ENCODE measurements around the gene PEAK3. TPM values are rescaled to one million over a fixed set of nuclear protein-coding genes. Genes with fewer than 3 reads are reported as not detected.

The PEAK3 gene
- total and polyA plus RNA-seq, 5 donors from 2014 or later: 0.10 to 0.32 (median 0.15) TPM; not detected in 1

GRCh38 chr19:2311093-2311492 is 29.1 kb upstream of the PEAK3 start:
- Mint-ChIP-seq H3K27ac (no peak overlapping the region), H3K4me1 (peaks cover 0 to 11% (median 1%) of the 10 kb centered on the region in 4 donors)

GRCh38 chr19:2309734-2310362 is 27.9 kb upstream of the PEAK3 start:
- DNase-seq: no peak
- Histone ChIP-seq H3K4me1 (ENCODE audit: control insufficient read depth, insufficient read depth, low read length, poor library complexity, severe bottlenecking) (peaks cover 11% of the 10 kb centered on the region), H3K36me3 (ENCODE audit: control insufficient read depth, insufficient read depth, low read length) (no peaks in the 10 kb centered on the region), H3K27me3 (ENCODE audit: control insufficient read depth, insufficient read depth, low read length) (peaks cover 10% of the 10 kb centered on the region), H3K9me3 (ENCODE audit: control insufficient read depth in 2 of 2, low read length in 2 of 2) (peaks cover 1 to 6% of the 10 kb centered on the region in 2 experiments), H3K27ac (ENCODE audit: insufficient read depth, low read length, poor library complexity, severe bottlenecking) (no peak overlapping the region), H3K4me3 (ENCODE audit: low read depth, low read length) (no peak overlapping the region)
- peaks cover under 1 to 5% (median 2%) of the 10 kb centered on the region in 7 donors for H3K9me3 Mint-ChIP-seq
- no peak for ATAC-seq (ENCODE audit: low read depth in 2 of 2)
- peaks cover 70% of the 10 kb centered on the region for H3K27me3 Mint-ChIP-seq
- H3K4me1 Mint-ChIP-seq: peaks cover 0 to 6% (median 1%) of the 10 kb centered on the region in 4 donors
- H3K4me3 Mint-ChIP-seq: peak overlapping the region in 1 of 4 donors; percentile 51
- peaks cover 2% of the 10 kb centered on the region for H3K36me3 Mint-ChIP-seq
- H3K27ac Mint-ChIP-seq: no peak overlapping the region

More at GRCh38 chr19:2311093-2311492, 29.1 kb upstream of the PEAK3 start:
- Histone ChIP-seq H3K4me1 (ENCODE audit: control insufficient read depth, insufficient read depth, low read length, poor library complexity, severe bottlenecking) (peaks cover 11% of the 10 kb centered on the region), H3K36me3 (ENCODE audit: control insufficient read depth, insufficient read depth, low read length) (no peaks in the 10 kb centered on the region), H3K9me3 (ENCODE audit: control insufficient read depth in 2 of 2, low read length in 2 of 2) (peaks cover 9 to 15% of the 10 kb centered on the region in 2 experiments), H3K27ac (ENCODE audit: insufficient read depth, low read length, poor library complexity, severe bottlenecking) (no peak overlapping the region), H3K4me3 (ENCODE audit: low read depth, low read length) (no peak overlapping the region), H3K27me3 (ENCODE audit: control insufficient read depth, insufficient read depth, low read length) (peaks cover 10% of the 10 kb centered on the region)
- no peak for ATAC-seq (ENCODE audit: low read depth in 2 of 2)
- no peak overlapping the region for H3K4me3 Mint-ChIP-seq
- H3K36me3 Mint-ChIP-seq: peaks cover 4% of the 10 kb centered on the region
- H3K9me3 Mint-ChIP-seq: peaks cover 4 to 15% (median 7%) of the 10 kb centered on the region in 7 donors
- DNase-seq: no peak
- peaks cover 63% of the 10 kb centered on the region for H3K27me3 Mint-ChIP-seq

GRCh38 chr19:2308114-2308556 is 26.2 kb upstream of the PEAK3 start, which contains the start of gene LINGO3:
Gene LINGO3 (minus strand): TSS chr19:2308154. CDS start chr19:2291776, 16,378 bp downstream.
- Mint-ChIP-seq H3K36me3 (no peaks in the 10 kb centered on the region), H3K27ac (no peak within 1 kb of the TSS), H3K4me3 (peak within 1 kb of the TSS; percentile 19 to 84 (median 46)), H3K9me3 (peaks cover 0 to 2% (median 0%) of the 10 kb centered on the region in 7 donors), H3K4me1 (peaks cover 0 to 10% (median 2%) of the 10 kb centered on the region in 4 donors), H3K27me3 (peaks cover 70% of the 10 kb centered on the region)
- no peaks in the 10 kb centered on the region for H3K9me3 ChIP-seq (ENCODE audit: control insufficient read depth in 2 of 2, low read length in 2 of 2)
- peak in 1 of 2 donors; percentile 12 for ATAC-seq (ENCODE audit: low read depth in 2 of 2)
- H3K4me1 ChIP-seq (ENCODE audit: control insufficient read depth, insufficient read depth, low read length, poor library complexity, severe bottlenecking): peaks cover 16% of the 10 kb centered on the region
- DNase-seq: no peak
- H3K36me3 ChIP-seq (ENCODE audit: control insufficient read depth, insufficient read depth, low read length): no peaks in the 10 kb centered on the region
- peaks cover 3% of the 10 kb centered on the region for H3K27me3 ChIP-seq (ENCODE audit: control insufficient read depth, insufficient read depth, low read length)
- no peak within 1 kb of the TSS for H3K27ac ChIP-seq (ENCODE audit: insufficient read depth, low read length, poor library complexity, severe bottlenecking)
- H3K4me3 ChIP-seq (ENCODE audit: low read depth, low read length): no peak within 1 kb of the TSS

GRCh38 chr19:2307518-2308012 is 25.6 kb upstream of the PEAK3 start:
- Histone ChIP-seq H3K27ac (ENCODE audit: insufficient read depth, low read length, poor library complexity, severe bottlenecking) (no peak overlapping the region), H3K9me3 (ENCODE audit: control insufficient read depth in 2 of 2, low read length in 2 of 2) (no peaks in the 10 kb centered on the region), H3K4me3 (ENCODE audit: low read depth, low read length) (no peak overlapping the region), H3K4me1 (ENCODE audit: control insufficient read depth, insufficient read depth, low read length, poor library complexity, severe bottlenecking) (peaks cover 22% of the 10 kb centered on the region), H3K27me3 (ENCODE audit: control insufficient read depth, insufficient read depth, low read length) (peaks cover 3% of the 10 kb centered on the region), H3K36me3 (ENCODE audit: control insufficient read depth, insufficient read depth, low read length) (no peaks in the 10 kb centered on the region)
- no peaks in the 10 kb centered on the region for H3K36me3 Mint-ChIP-seq
- peaks cover 0 to 15% (median 7%) of the 10 kb centered on the region in 4 donors for H3K4me1 Mint-ChIP-seq
- no peak overlapping the region for H3K27ac Mint-ChIP-seq
- H3K9me3 Mint-ChIP-seq: peaks cover 0 to 2% (median 0%) of the 10 kb centered on the region in 7 donors
- DNase-seq (no peak), ATAC-seq (ENCODE audit: low read depth in 2 of 2) (no peak)
- H3K4me3 Mint-ChIP-seq: peak overlapping the region in 1 of 4 donors; percentile 39
- peaks cover 72% of the 10 kb centered on the region for H3K27me3 Mint-ChIP-seq

GRCh38 chr19:2306971-2307370 is 25.0 kb upstream of the PEAK3 start:
- Mint-ChIP-seq H3K4me1 (peaks cover 0 to 15% (median 7%) of the 10 kb centered on the region in 4 donors), H3K27ac (peak overlapping the region in 1 of 3 donors; percentile 20), H3K36me3 (no peaks in the 10 kb centered on the region), H3K27me3 (peaks cover 67% of the 10 kb centered on the region), H3K9me3 (peaks cover 0 to under 1% (median 0%) of the 10 kb centered on the region in 7 donors), H3K4me3 (peak overlapping the region in 1 of 4 donors; percentile 11)
- peaks cover 26% of the 10 kb centered on the region for H3K4me1 ChIP-seq (ENCODE audit: control insufficient read depth, insufficient read depth, low read length, poor library complexity, severe bottlenecking)
- H3K27me3 ChIP-seq (ENCODE audit: control insufficient read depth, insufficient read depth, low read length): peaks cover 3% of the 10 kb centered on the region
- H3K4me3 ChIP-seq (ENCODE audit: low read depth, low read length): no peak overlapping the region
- DNase-seq: no peak
- no peaks in the 10 kb centered on the region for H3K9me3 ChIP-seq (ENCODE audit: control insufficient read depth in 2 of 2, low read length in 2 of 2)
- no peak for ATAC-seq (ENCODE audit: low read depth in 2 of 2)
- H3K27ac ChIP-seq (ENCODE audit: insufficient read depth, low read length, poor library complexity, severe bottlenecking): no peak overlapping the region
- H3K36me3 ChIP-seq (ENCODE audit: control insufficient read depth, insufficient read depth, low read length): no peaks in the 10 kb centered on the region

GRCh38 chr19:2306281-2306806 is 24.4 kb upstream of the PEAK3 start:
- peaks cover 3% of the 10 kb centered on the region for H3K27me3 ChIP-seq (ENCODE audit: control insufficient read depth, insufficient read depth, low read length)
- Mint-ChIP-seq H3K4me1 (peaks cover 0 to 15% (median 7%) of the 10 kb centered on the region in 4 donors), H3K27me3 (peaks cover 63% of the 10 kb centered on the region), H3K27ac (no peak overlapping the region), H3K9me3 (no peaks in the 10 kb centered on the region), H3K36me3 (no peaks in the 10 kb centered on the region), H3K4me3 (peak overlapping the region in 1 of 4 donors; percentile 27)
- no peaks in the 10 kb centered on the region for H3K36me3 ChIP-seq (ENCODE audit: control insufficient read depth, insufficient read depth, low read length)
- DNase-seq: no peak
- no peak for ATAC-seq (ENCODE audit: low read depth in 2 of 2)
- H3K4me3 ChIP-seq (ENCODE audit: low read depth, low read length): no peak overlapping the region
- no peaks in the 10 kb centered on the region for H3K9me3 ChIP-seq (ENCODE audit: control insufficient read depth in 2 of 2, low read length in 2 of 2)
- H3K27ac ChIP-seq (ENCODE audit: insufficient read depth, low read length, poor library complexity, severe bottlenecking): no peak overlapping the region
- peaks cover 26% of the 10 kb centered on the region for H3K4me1 ChIP-seq (ENCODE audit: control insufficient read depth, insufficient read depth, low read length, poor library complexity, severe bottlenecking)

GRCh38 chr19:2305452-2306280 is 23.7 kb upstream of the PEAK3 start:
- Mint-ChIP-seq H3K4me3 (peak overlapping the region in 1 of 4 donors; percentile 29), H3K4me1 (peaks cover 0 to 15% (median 7%) of the 10 kb centered on the region in 4 donors), H3K36me3 (no peaks in the 10 kb centered on the region), H3K27me3 (peaks cover 63% of the 10 kb centered on the region), H3K9me3 (no peaks in the 10 kb centered on the region), H3K27ac (no peak overlapping the region)
- no peaks in the 10 kb centered on the region for H3K36me3 ChIP-seq (ENCODE audit: control insufficient read depth, insufficient read depth, low read length)
- H3K27me3 ChIP-seq (ENCODE audit: control insufficient read depth, insufficient read depth, low read length): peaks cover 3% of the 10 kb centered on the region
- ATAC-seq (ENCODE audit: low read depth in 2 of 2) (no peak), DNase-seq (no peak)
- H3K27ac ChIP-seq (ENCODE audit: insufficient read depth, low read length, poor library complexity, severe bottlenecking): no peak overlapping the region
- peaks cover 26% of the 10 kb centered on the region for H3K4me1 ChIP-seq (ENCODE audit: control insufficient read depth, insufficient read depth, low read length, poor library complexity, severe bottlenecking)
- no peaks in the 10 kb centered on the region for H3K9me3 ChIP-seq (ENCODE audit: control insufficient read depth in 2 of 2, low read length in 2 of 2)
- no peak overlapping the region for H3K4me3 ChIP-seq (ENCODE audit: low read depth, low read length)

Measured in CD4-positive, CD25-positive, alpha-beta regulatory T cell (primary cell).